Activated CD8-positive, alpha-beta T cell treated with anti-CD3 and anti-CD28 coated beads for 36 hours (primary cell): Measurements from ENCODE around the gene PIEZO1. TPM values are rescaled to one million over a fixed set of nuclear protein-coding genes. Genes with fewer than 3 reads are reported as not detected.
"Not testable (repeated sequence)": the region's sequence is repeated elsewhere in the genome, so short reads cannot be mapped to it uniquely, and the experiment has no call there.

ENCODE experiments used
- ATAC-seq: fragments of 200-7000 bp; cut with Tn5 transposase; one replicate; pipeline ENCODE4 v1.10.0; 2021; ENCODE audit warnings: mild to moderate bottlenecking, moderate library complexity
- CTCF ChIA-PET: fragments of 350-600 bp; sonication (Branson Sonifier 250); formaldehyde crosslinking; loops from one replicate; lab custom pipeline; 2021; ENCODE audit warnings: antibody characterized with exemption; lab: Charles Lee
- POLR2A ChIA-PET: fragments of 350-600 bp; sonication (Branson Sonifier 250); formaldehyde crosslinking; loops from one replicate; lab custom pipeline; 2021; ENCODE audit warnings: antibody characterized with exemption; lab: Charles Lee
- DNase-seq: peaks from one replicate; pipeline ENCODE4 v3.0.0-alpha.2; 2020
- H3K27ac Mint-ChIP-seq: one replicate; pipeline ENCODE4 v1.8.0; 2021; ENCODE audit warnings: mild to moderate bottlenecking, mixed read lengths
- H3K27me3 Mint-ChIP-seq: one replicate; pipeline ENCODE4 v1.8.0; 2021; ENCODE audit warnings: mixed read lengths
- H3K36me3 Mint-ChIP-seq: one replicate; pipeline ENCODE4 v1.8.0; 2021; ENCODE audit warnings: low read depth, mixed read lengths
- H3K4me1 Mint-ChIP-seq: one replicate; pipeline ENCODE4 v1.8.0; 2021; ENCODE audit warnings: low read depth, mixed read lengths
- H3K4me3 Mint-ChIP-seq: one replicate; pipeline ENCODE4 v1.8.0; 2021; ENCODE audit warnings: mild to moderate bottlenecking, moderate library complexity, mixed read lengths
- H3K9me3 Mint-ChIP-seq: one replicate; pipeline ENCODE4 v1.8.0; 2021; ENCODE audit warnings: mixed read lengths
- intact Hi-C: fragments of 100-400 bp; cut with micrococcal nuclease; formaldehyde crosslinking; loops from one replicate; pipeline ENCODE4 v1.10.0; 2022
- total RNA-seq, 2 experiments: library from RNA; stranded (reverse); gene quantifications; one replicate each; pipeline ENCODE4 v1.2.3, GENCODE V29; 2021
- TF ChIP-seq, protein P1 (sequence below): fragments of 200-600 bp; IDR thresholded peaks from one replicate; pipeline ENCODE4 v1.8.0; 2022; ENCODE audit warnings: antibody characterized with exemption, mild to moderate bottlenecking

Gene PIEZO1
- total RNA-seq, 2 experiments from 2014 or later = 87.7 to 91.8 TPM

GRCh38 chr16:88773812-88774291 is 11.2 kb downstream of the PIEZO1 start:
- peaks cover 21% of the 10 kb centered on the region for H3K4me1 Mint-ChIP-seq
- no peak overlapping the region for H3K4me3 Mint-ChIP-seq
- no peak for ATAC-seq

DNA sequence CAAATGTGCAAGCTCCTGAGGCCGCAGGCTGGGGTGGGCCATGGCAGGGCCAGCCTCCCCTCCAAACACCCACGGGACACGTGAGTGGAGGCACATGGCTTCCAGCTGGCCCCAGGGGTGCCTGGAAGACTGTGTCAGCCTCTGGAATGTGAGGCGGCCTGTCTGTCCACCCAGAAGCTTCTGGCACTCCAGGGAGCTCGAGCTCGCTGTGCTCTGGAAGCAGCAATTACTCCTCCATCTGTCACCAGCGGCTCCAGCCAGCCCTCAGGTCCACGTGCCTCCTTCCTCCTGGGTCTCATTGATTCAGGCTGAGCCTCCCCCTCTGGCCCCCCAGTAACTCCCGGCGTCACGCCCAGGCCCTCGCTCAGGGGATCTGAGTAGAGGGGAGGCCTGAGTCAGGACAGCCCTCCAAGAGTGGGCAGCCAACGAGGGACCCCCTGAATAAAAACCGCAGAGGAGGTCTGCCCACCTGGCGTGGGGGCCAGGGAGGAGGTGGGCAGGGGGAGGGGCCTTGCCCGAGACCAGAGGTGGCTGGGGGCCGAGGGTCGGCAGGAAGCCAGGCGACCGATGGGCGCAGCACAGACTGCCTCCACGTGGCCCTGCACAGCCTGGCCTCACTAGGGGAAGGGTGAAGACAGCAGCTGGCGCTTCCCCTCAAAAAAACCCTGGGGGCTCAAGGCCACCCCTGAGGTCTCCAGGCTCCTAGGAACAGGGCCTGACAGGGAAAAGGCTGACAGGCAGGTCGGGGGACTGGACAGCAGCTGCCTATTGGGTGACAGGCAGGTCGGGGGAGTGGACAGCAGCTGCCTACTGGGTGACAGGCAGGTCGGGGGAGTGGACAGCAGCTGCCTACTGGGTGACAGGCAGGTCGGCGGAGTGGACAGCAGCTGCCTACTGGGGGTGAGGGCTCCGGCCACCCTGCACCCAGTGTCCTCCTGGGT is 11.9 kb downstream of the PIEZO1 start:
- TF ChIP-seq, protein P1, sequence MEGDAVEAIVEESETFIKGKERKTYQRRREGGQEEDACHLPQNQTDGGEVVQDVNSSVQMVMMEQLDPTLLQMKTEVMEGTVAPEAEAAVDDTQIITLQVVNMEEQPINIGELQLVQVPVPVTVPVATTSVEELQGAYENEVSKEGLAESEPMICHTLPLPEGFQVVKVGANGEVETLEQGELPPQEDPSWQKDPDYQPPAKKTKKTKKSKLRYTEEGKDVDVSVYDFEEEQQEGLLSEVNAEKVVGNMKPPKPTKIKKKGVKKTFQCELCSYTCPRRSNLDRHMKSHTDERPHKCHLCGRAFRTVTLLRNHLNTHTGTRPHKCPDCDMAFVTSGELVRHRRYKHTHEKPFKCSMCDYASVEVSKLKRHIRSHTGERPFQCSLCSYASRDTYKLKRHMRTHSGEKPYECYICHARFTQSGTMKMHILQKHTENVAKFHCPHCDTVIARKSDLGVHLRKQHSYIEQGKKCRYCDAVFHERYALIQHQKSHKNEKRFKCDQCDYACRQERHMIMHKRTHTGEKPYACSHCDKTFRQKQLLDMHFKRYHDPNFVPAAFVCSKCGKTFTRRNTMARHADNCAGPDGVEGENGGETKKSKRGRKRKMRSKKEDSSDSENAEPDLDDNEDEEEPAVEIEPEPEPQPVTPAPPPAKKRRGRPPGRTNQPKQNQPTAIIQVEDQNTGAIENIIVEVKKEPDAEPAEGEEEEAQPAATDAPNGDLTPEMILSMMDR = no peak
- CTCF ChIA-PET = interaction anchor here (1.0 to 1.5 kb wide), 5 partner anchors 9 to 35 kb away, joined by 3 to 4 read pairs (median 3); no protein-coding TSS in a partner anchor
- POLR2A ChIA-PET = interaction anchor here (0.6 to 2.0 kb wide), 3 partner anchors 8 to 235 kb away, joined by 3 to 6 read pairs (median 4); no protein-coding TSS in a partner anchor
- no peak for DNase-seq
- ATAC-seq = no peak
- peaks cover 21% of the 10 kb centered on the region for H3K4me1 Mint-ChIP-seq
- intact Hi-C loops = no loop called here
- H3K36me3 Mint-ChIP-seq = no peaks in the 10 kb centered on the region
- no peak overlapping the region for H3K4me3 Mint-ChIP-seq
- H3K27me3 Mint-ChIP-seq = no peaks in the 10 kb centered on the region
- H3K27ac Mint-ChIP-seq = no peak overlapping the region
- no peaks in the 10 kb centered on the region for H3K9me3 Mint-ChIP-seq

More at GRCh38 chr16:88773812-88774291, 11.2 kb downstream of the PIEZO1 start:
- TF ChIP-seq, protein P1 = no peak
- Mint-ChIP-seq H3K27ac (no peak overlapping the region), H3K36me3 (no peaks in the 10 kb centered on the region), H3K9me3 (no peaks in the 10 kb centered on the region), H3K27me3 (no peaks in the 10 kb centered on the region)
- DNase-seq = no peak
- ChIA-PET POLR2A (interaction anchor here (2.0 kb wide), 1 partner anchor 7 kb away, joined by 6 read pairs; no protein-coding TSS in a partner anchor), CTCF (interaction anchor here (1.2 to 1.5 kb wide), 3 partner anchors 8 to 36 kb away, joined by 3 to 4 read pairs (median 3); no protein-coding TSS in a partner anchor)
- intact Hi-C loops = no loop called here

GRCh38 chr16:88771781-88772180 is 13.2 kb downstream of the PIEZO1 start:
- H3K27ac Mint-ChIP-seq, ATAC-seq, H3K36me3 Mint-ChIP-seq, DNase-seq, H3K4me3 Mint-ChIP-seq, intact Hi-C loops, H3K27me3 Mint-ChIP-seq, H3K9me3 Mint-ChIP-seq: not testable (repeated sequence)
- ChIA-PET POLR2A (interaction anchor here (0.6 to 2.0 kb wide), 2 partner anchors 9 to 325 kb away, joined by 3 to 6 read pairs; no protein-coding TSS in a partner anchor), CTCF (interaction anchor here (1.2 to 1.4 kb wide), 2 partner anchors 27 to 28 kb away, joined by 3 to 6 read pairs; no protein-coding TSS in a partner anchor)
- H3K4me1 Mint-ChIP-seq = peaks cover 28% of the 10 kb centered on the region

GRCh38 chr16:88771294-88771772 is 13.7 kb downstream of the PIEZO1 start:
- POLR2A ChIA-PET = interaction anchor here (0.6 to 1.3 kb wide), 5 partner anchors 9 to 326 kb away, joined by 3 to 10 read pairs (median 3); no protein-coding TSS in a partner anchor
- H3K27ac Mint-ChIP-seq = peak overlapping the region; percentile 64
- TF ChIP-seq, protein P1 = no peak
- H3K4me1 Mint-ChIP-seq = peaks cover 28% of the 10 kb centered on the region
- CTCF ChIA-PET = interaction anchor here (0.8 to 1.4 kb wide), 2 partner anchors 10 to 26 kb away, joined by 3 to 6 read pairs; no protein-coding TSS in a partner anchor
- no peaks in the 10 kb centered on the region for H3K9me3 Mint-ChIP-seq
- no peaks in the 10 kb centered on the region for H3K27me3 Mint-ChIP-seq
- ATAC-seq (no peak), DNase-seq (no peak)
- H3K36me3 Mint-ChIP-seq = no peaks in the 10 kb centered on the region
- H3K4me3 Mint-ChIP-seq = peak overlapping the region; percentile 12
- intact Hi-C loops = no loop called here
